ENCODE data around the gene ZNF646. TPM values are rescaled to one million over a fixed set of nuclear protein-coding genes. Genes with fewer than 3 reads are reported as not detected.

Gene ZNF646
- total RNA-seq, 1 donor from 2014 or later: 10.6 TPM

- no peaks in the 10 kb centered on the region for H3K9me3 ChIP-seq
- TF ChIP-seq, protein P1, sequence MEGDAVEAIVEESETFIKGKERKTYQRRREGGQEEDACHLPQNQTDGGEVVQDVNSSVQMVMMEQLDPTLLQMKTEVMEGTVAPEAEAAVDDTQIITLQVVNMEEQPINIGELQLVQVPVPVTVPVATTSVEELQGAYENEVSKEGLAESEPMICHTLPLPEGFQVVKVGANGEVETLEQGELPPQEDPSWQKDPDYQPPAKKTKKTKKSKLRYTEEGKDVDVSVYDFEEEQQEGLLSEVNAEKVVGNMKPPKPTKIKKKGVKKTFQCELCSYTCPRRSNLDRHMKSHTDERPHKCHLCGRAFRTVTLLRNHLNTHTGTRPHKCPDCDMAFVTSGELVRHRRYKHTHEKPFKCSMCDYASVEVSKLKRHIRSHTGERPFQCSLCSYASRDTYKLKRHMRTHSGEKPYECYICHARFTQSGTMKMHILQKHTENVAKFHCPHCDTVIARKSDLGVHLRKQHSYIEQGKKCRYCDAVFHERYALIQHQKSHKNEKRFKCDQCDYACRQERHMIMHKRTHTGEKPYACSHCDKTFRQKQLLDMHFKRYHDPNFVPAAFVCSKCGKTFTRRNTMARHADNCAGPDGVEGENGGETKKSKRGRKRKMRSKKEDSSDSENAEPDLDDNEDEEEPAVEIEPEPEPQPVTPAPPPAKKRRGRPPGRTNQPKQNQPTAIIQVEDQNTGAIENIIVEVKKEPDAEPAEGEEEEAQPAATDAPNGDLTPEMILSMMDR (IDR thresholded peaks at IDR 0.05): no peak
- no peak for TF ChIP-seq POLR2AphosphoS5 (IDR thresholded peaks at IDR 0.05; ENCODE audit: insufficient read depth in 1 of 2, low read depth in 1 of 2)
- TF ChIP-seq POLR2A (IDR thresholded peaks at IDR 0.05): no peak
- peaks cover 13% of the 10 kb centered on the region for H3K4me1 ChIP-seq
- H3K4me3 ChIP-seq: no peak overlapping the region
- H3K36me3 ChIP-seq: peaks cover 0 to 68% of the 10 kb centered on the region in 2 donors
- no peak for DNase-seq (ENCODE audit: extremely low spot score in 2 of 2)
- no peaks in the 10 kb centered on the region for H3K27me3 ChIP-seq
- intact Hi-C loops (cut with DNase I): loop anchor here (5.0 to 10.0 kb wide), 2 partner anchors 51 to 62 kb away; partner anchors contain the start of gene STX4
- no peak overlapping the region for H3K27ac ChIP-seq
These were observed 8.9 kb downstream of the ZNF646 start for GRCh38 chr16:31083081-31083480.

GRCh38 chr16:31083556-31083955 is 9.3 kb downstream of the ZNF646 start:
- H3K36me3 ChIP-seq: peaks cover 0 to 63% of the 10 kb centered on the region in 2 donors
- peaks cover 13% of the 10 kb centered on the region for H3K4me1 ChIP-seq

DNA sequence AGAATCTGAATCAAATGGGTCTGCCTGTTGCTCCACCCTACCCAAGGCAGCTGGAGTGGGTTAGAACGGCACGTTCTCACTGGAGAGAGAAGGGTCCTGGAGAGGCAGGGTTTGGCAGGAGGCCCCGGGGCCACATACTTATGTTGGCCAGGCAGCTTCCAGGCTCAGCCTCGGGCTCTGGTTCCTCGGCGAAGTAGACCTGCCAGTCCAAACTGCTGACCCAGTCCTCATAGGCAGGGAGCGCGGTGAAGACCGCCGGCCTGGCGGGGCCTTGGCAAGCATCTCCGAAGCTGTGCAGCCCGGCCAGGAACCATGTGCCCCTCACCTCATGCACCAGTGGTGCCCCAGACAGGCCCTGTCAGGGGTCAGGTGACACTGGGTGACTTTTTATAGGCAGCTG is 9.8 kb downstream of the ZNF646 start:
- H3K9me3 ChIP-seq: no peaks in the 10 kb centered on the region
- intact Hi-C loops (cut with DNase I): loop anchor here (5.0 to 10.0 kb wide), 2 partner anchors 52 to 61 kb away; partner anchors contain the start of gene STX4
- no peak for DNase-seq (ENCODE audit: extremely low spot score in 2 of 2)
- no peak overlapping the region for H3K27ac ChIP-seq
- H3K27me3 ChIP-seq: no peaks in the 10 kb centered on the region
- H3K4me3 ChIP-seq: no peak overlapping the region
- H3K4me1 ChIP-seq: peaks cover 13% of the 10 kb centered on the region
- TF ChIP-seq POLR2A (IDR thresholded peaks at IDR 0.05) (no peak), POLR2AphosphoS5 (IDR thresholded peaks at IDR 0.05; ENCODE audit: insufficient read depth in 1 of 2, low read depth in 1 of 2) (no peak)
- TF ChIP-seq, protein P1 (IDR thresholded peaks at IDR 0.05): no peak
- peaks cover 0 to 59% of the 10 kb centered on the region in 2 donors for H3K36me3 ChIP-seq

More at GRCh38 chr16:31083556-31083955, 9.3 kb downstream of the ZNF646 start:
- no peaks in the 10 kb centered on the region for H3K27me3 ChIP-seq
- no peak for DNase-seq (ENCODE audit: extremely low spot score in 2 of 2)
- no peaks in the 10 kb centered on the region for H3K9me3 ChIP-seq
- intact Hi-C loops (cut with DNase I): loop anchor here (5.0 to 10.0 kb wide), 2 partner anchors 51 to 61 kb away; partner anchors contain the start of gene STX4
- TF ChIP-seq POLR2A (IDR thresholded peaks at IDR 0.05) (no peak), POLR2AphosphoS5 (IDR thresholded peaks at IDR 0.05; ENCODE audit: insufficient read depth in 1 of 2, low read depth in 1 of 2) (no peak)
- TF ChIP-seq, protein P1 (IDR thresholded peaks at IDR 0.05): no peak
- no peak overlapping the region for H3K4me3 ChIP-seq
- no peak overlapping the region for H3K27ac ChIP-seq

DNA sequence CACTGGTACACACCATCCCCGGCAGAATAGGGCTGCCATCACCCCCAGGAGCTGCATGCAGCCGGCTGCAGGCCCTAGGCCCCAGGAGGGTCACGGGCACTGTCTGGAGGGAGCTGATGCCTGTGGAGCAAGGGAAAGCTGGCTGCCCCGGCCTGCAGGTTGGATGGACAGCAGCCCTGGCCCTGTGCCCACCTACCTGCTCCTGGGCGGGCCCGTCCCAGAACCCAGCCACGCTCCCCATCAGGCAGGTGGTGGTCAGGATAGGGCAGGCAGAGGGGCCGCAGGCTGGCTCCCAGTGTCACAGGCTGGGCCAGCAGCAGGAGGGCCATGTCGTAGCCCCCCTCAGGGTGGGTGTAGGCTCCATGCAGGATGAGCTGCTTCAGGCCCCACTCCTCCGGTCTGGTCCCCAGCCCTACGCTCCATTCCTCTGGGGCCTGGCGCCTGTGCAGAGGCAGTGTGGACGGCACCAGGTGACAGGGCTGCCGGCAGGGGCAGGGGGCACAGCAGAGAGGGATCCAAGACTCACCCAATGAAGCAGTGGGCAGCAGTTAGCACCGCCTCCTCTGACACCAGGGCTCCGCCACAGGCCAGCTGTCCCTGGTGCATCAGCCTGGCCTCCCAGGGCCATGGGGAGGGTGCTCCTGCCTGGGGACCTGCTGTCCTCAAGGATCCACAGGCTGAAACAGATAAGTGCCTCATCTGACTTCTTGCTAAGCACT is 10.5 kb downstream of the ZNF646 start:
- Histone ChIP-seq H3K4me1 (peaks cover 13% of the 10 kb centered on the region), H3K27me3 (no peaks in the 10 kb centered on the region), H3K27ac (no peak overlapping the region), H3K36me3 (peaks cover 0 to 51% of the 10 kb centered on the region in 2 donors), H3K9me3 (no peaks in the 10 kb centered on the region), H3K4me3 (no peak overlapping the region)
- intact Hi-C loops (cut with DNase I): loop anchor here (5.0 to 10.0 kb wide), 2 partner anchors 52 to 60 kb away; partner anchors contain the start of gene STX4
- TF ChIP-seq POLR2AphosphoS5 (IDR thresholded peaks at IDR 0.05; ENCODE audit: insufficient read depth in 1 of 2, low read depth in 1 of 2) (no peak), POLR2A (IDR thresholded peaks at IDR 0.05) (no peak)
- TF ChIP-seq, protein P1 (IDR thresholded peaks at IDR 0.05): no peak
- no peak for DNase-seq (ENCODE audit: extremely low spot score in 2 of 2)

DNA sequence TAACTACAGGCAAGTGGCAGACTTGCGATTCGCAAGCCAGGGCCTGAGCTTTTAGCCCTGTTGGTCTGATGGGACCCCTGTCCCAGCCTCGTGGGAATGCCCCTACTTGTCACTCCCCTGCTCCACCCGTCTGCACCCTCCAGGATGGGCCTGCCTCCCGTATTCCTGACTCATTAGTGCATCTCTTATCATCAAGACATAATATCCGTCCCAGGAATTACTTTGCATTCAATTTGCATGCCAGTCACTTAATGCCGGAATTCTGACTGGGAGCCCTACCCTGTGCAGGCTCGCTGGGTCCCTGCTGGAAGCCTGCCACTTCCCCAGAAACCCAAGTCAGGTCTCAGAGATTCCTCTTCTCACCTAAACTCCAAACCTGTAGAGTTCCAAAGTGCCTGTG is 11.2 kb downstream of the ZNF646 start:
- Histone ChIP-seq H3K36me3 (peaks cover 0 to 44% of the 10 kb centered on the region in 2 donors), H3K9me3 (no peaks in the 10 kb centered on the region), H3K27me3 (no peaks in the 10 kb centered on the region), H3K27ac (no peak overlapping the region), H3K4me1 (peaks cover 13% of the 10 kb centered on the region), H3K4me3 (no peak overlapping the region)
- TF ChIP-seq POLR2AphosphoS5 (IDR thresholded peaks at IDR 0.05; ENCODE audit: insufficient read depth in 1 of 2, low read depth in 1 of 2) (no peak), POLR2A (IDR thresholded peaks at IDR 0.05) (no peak)
- TF ChIP-seq, protein P1 (IDR thresholded peaks at IDR 0.05): no peak
- intact Hi-C loops (cut with DNase I): loop anchor here (10.0 kb wide), 1 partner anchor 59 kb away; no protein-coding TSS in a partner anchor
- DNase-seq (ENCODE audit: extremely low spot score in 2 of 2): no peak

All from vagina (tissue), 2 donors.